ENCODE results near the gene SS18L1.

Gene SS18L1

GRCh38 chr20:62196286-62196685 lies 52.7 kb downstream of the SS18L1 start:
- no peak overlapping the region for H3K27ac ChIP-seq
- no peak overlapping the region for H2AFZ ChIP-seq (ENCODE audit: low read depth)
- H3K36me3 ChIP-seq (ENCODE audit: insufficient read depth): peaks cover 4% of the 10 kb centered on the region; the same call in 1 of the 2 replicates
- H3K79me2 ChIP-seq (ENCODE audit: insufficient read depth, low read depth): no peaks in the 10 kb centered on the region
- H3K4me3 ChIP-seq (IDR thresholded peaks at IDR 0.05; ENCODE audit: insufficient read depth, low read depth, low read length): no peak overlapping the region
- TF ChIP-seq CTCF (conservative IDR thresholded peaks at IDR 0.05; ENCODE audit: low read depth, low read length): no peak
- H3K4me1 ChIP-seq (ENCODE audit: low read depth, poor library complexity, severe bottlenecking): no peaks in the 10 kb centered on the region
- no peak overlapping the region for H3K4me2 ChIP-seq
- H4K20me1 ChIP-seq (ENCODE audit: insufficient read depth): no peaks in the 10 kb centered on the region
- H3K27me3 ChIP-seq (ENCODE audit: insufficient read depth, low read depth): no peaks in the 10 kb centered on the region
- H3K9ac ChIP-seq: no peak overlapping the region

- Histone ChIP-seq H4K20me1 (ENCODE audit: insufficient read depth) (no peaks in the 10 kb centered on the region), H3K79me2 (ENCODE audit: insufficient read depth, low read depth) (no peaks in the 10 kb centered on the region), H3K4me2 (no peak overlapping the region), H3K4me3 (IDR thresholded peaks at IDR 0.05; ENCODE audit: insufficient read depth, low read depth, low read length) (no peak overlapping the region), H3K36me3 (ENCODE audit: insufficient read depth) (peaks cover 4% of the 10 kb centered on the region; the same call in 1 of the 2 replicates), H3K9ac (no peak overlapping the region), H2AFZ (ENCODE audit: low read depth) (no peak overlapping the region), H3K4me1 (ENCODE audit: low read depth, poor library complexity, severe bottlenecking) (no peaks in the 10 kb centered on the region), H3K27ac (no peak overlapping the region), H3K27me3 (ENCODE audit: insufficient read depth, low read depth) (no peaks in the 10 kb centered on the region)
- TF ChIP-seq CTCF (conservative IDR thresholded peaks at IDR 0.05; ENCODE audit: low read depth, low read length): no peak
These were observed 53.7 kb downstream of the SS18L1 start for GRCh38 chr20:62197311-62197710.

GRCh38 chr20:62197801-62198200 lies 54.2 kb downstream of the SS18L1 start:
- Histone ChIP-seq H4K20me1 (ENCODE audit: insufficient read depth) (no peaks in the 10 kb centered on the region), H3K36me3 (ENCODE audit: insufficient read depth) (peaks cover 4% of the 10 kb centered on the region; the same call in 1 of the 2 replicates), H3K27ac (no peak overlapping the region), H3K4me2 (no peak overlapping the region), H3K4me3 (IDR thresholded peaks at IDR 0.05; ENCODE audit: insufficient read depth, low read depth, low read length) (no peak overlapping the region), H3K4me1 (ENCODE audit: low read depth, poor library complexity, severe bottlenecking) (no peaks in the 10 kb centered on the region), H2AFZ (ENCODE audit: low read depth) (no peak overlapping the region), H3K27me3 (ENCODE audit: insufficient read depth, low read depth) (no peaks in the 10 kb centered on the region), H3K9ac (no peak overlapping the region), H3K79me2 (ENCODE audit: insufficient read depth, low read depth) (no peaks in the 10 kb centered on the region)
- TF ChIP-seq CTCF (conservative IDR thresholded peaks at IDR 0.05; ENCODE audit: low read depth, low read length): no peak

- Histone ChIP-seq H3K27ac (no peak overlapping the region), H3K9ac (no peak overlapping the region), H3K36me3 (ENCODE audit: insufficient read depth) (peaks cover 4% of the 10 kb centered on the region; the same call in 1 of the 2 replicates), H4K20me1 (ENCODE audit: insufficient read depth) (no peaks in the 10 kb centered on the region), H3K4me3 (IDR thresholded peaks at IDR 0.05; ENCODE audit: insufficient read depth, low read depth, low read length) (no peak overlapping the region), H3K79me2 (ENCODE audit: insufficient read depth, low read depth) (no peaks in the 10 kb centered on the region), H3K4me1 (ENCODE audit: low read depth, poor library complexity, severe bottlenecking) (no peaks in the 10 kb centered on the region), H3K4me2 (no peak overlapping the region), H3K27me3 (ENCODE audit: insufficient read depth, low read depth) (no peaks in the 10 kb centered on the region), H2AFZ (ENCODE audit: low read depth) (no peak overlapping the region)
- no peak for TF ChIP-seq CTCF (conservative IDR thresholded peaks at IDR 0.05; ENCODE audit: low read depth, low read length)
These were observed 54.9 kb downstream of the SS18L1 start for GRCh38 chr20:62198496-62198895.

Measured in KMS-11 (cell line).